AG04449 (cell line): ENCODE results near the gene SFTPD.
"Not testable (repeated sequence)": the region's sequence is repeated elsewhere in the genome, so short reads cannot be mapped to it uniquely, and the experiment has no call there.

ENCODE experiments used
- CTCF ChIA-PET: fragments of 350-600 bp; formaldehyde crosslinking; extraction: SDS; loops from one replicate; lab custom pipeline; 2021; ENCODE audit warnings: antibody characterized with exemption; lab: Yijun Ruan, JAX
- POLR2A ChIA-PET: fragments of 400-600, 350-600 bp; formaldehyde crosslinking; extraction: SDS; loops from one replicate; lab custom pipeline; 2020; ENCODE audit warnings: antibody characterized with exemption, inconsistent platforms; lab: Yijun Ruan, JAX
- DNase-seq: peaks from one replicate; pipeline ENCODE4 v3.0.0-alpha.2; 2010; ENCODE audit warnings: low read depth, low spot score
- H3K4me3 ChIP-seq: 2 replicates; pipeline ENCODE4 v1.5.1; 2011; ENCODE audit warnings: low read depth, mild to moderate bottlenecking, control low read depth, low read length
- TF ChIP-seq, protein P1 (sequence below): IDR thresholded peaks from one replicate; pipeline ENCODE4 v1.5.1; 2011; ENCODE audit warnings: mild to moderate bottlenecking, moderate library complexity, low read length, control low read depth, inconsistent platforms; ENCODE audit not compliant: insufficient read depth; ENCODE audit errors: missing control alignments

SFTPD gene

DNA sequence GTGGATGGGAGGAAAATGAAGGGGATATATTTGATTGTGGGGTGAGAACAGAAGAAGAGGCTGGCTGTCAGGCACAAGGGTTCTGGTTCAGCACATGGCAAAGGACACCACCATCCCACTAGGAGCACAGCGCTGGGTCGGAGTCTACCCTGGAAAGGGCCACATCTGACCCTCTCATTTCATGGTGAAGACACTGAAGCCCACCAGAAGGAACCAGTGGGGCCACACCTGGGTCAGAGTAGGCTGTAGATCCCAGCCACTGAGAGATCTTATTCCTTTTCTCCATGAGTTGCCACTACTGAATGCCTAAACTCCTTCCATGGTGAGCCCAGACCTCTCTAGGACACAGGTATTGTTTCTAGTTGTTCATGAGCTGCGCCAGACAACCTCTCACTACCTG is 25.8 kb downstream of the SFTPD start:
- POLR2A ChIA-PET: no interaction called here
- no peak overlapping the region for H3K4me3 ChIP-seq
- CTCF ChIA-PET: interaction anchor here (2.9 kb wide), 1 partner anchor 124 kb away, joined by 7 read pairs; no protein-coding TSS in a partner anchor
- no peak for DNase-seq
- TF ChIP-seq, protein P1, sequence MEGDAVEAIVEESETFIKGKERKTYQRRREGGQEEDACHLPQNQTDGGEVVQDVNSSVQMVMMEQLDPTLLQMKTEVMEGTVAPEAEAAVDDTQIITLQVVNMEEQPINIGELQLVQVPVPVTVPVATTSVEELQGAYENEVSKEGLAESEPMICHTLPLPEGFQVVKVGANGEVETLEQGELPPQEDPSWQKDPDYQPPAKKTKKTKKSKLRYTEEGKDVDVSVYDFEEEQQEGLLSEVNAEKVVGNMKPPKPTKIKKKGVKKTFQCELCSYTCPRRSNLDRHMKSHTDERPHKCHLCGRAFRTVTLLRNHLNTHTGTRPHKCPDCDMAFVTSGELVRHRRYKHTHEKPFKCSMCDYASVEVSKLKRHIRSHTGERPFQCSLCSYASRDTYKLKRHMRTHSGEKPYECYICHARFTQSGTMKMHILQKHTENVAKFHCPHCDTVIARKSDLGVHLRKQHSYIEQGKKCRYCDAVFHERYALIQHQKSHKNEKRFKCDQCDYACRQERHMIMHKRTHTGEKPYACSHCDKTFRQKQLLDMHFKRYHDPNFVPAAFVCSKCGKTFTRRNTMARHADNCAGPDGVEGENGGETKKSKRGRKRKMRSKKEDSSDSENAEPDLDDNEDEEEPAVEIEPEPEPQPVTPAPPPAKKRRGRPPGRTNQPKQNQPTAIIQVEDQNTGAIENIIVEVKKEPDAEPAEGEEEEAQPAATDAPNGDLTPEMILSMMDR: no peak

DNA sequence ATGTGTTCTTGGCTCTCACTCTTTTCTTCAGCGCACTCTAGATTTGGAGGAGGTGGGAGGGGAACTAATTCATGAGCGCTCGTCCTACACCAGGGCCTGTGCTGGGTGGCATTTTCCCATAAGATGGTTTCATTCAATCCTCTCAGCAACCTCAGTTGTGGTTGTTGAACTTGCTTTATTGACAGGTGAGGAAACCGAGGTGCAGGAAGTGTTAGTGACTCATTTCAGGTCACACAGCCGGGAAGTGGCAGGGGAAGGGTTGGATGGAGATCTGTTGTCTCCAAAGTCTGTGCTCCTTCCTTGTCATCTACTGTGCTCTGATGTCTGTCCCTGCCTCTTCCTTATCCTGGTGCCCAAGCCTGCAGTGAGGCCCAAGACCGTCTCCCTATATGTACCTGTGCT is 26.9 kb downstream of the SFTPD start:
- H3K4me3 ChIP-seq, CTCF ChIA-PET, DNase-seq, POLR2A ChIA-PET: not testable (repeated sequence)

DNA sequence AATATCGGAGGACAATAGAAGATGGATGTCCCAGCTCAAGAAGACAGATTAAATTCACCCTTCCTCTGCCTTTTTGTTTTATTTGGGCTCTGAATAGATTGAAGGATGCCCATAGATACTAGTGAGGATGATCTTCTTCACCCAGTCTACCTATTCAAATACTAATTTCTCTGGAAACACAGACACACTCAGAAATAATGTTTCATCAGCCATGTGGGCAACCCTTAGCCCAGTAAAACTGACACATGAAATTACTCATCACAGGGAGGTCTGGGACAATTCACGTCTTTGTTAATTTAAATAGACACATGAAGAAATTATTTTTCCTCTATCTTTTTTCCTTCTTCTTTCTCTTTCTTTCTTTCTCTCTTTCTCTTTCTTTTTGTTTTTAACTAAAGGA is 33.1 kb downstream of the SFTPD start:
- H3K4me3 ChIP-seq, DNase-seq, POLR2A ChIA-PET: not testable (repeated sequence)
- CTCF ChIA-PET: interaction anchor here (1.2 to 1.7 kb wide), 3 partner anchors 11 to 131 kb away, joined by 4 to 5 read pairs (median 5); no protein-coding TSS in a partner anchor

DNA sequence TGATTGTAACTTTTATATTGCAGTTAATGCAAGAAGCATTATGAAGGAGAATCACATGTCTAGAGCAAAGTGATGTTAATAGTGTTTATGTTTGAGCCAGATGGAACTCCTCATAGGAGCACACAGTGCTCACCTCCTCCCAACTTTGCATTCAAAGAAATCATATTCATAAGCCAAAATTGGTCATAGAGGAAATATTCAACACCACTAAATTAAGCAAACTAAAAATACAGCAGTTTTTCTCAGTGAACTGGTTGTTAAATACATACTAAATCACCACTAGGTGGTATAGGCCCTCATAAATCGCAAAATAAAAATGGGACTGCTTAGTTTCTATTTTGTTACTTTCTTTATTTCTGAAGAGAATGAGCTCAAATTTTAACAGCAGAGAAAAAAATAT is 34.4 kb downstream of the SFTPD start:
- H3K4me3 ChIP-seq, DNase-seq, POLR2A ChIA-PET: not testable (repeated sequence)
- CTCF ChIA-PET: interaction anchor here (0.9 kb wide), 1 partner anchor 133 kb away, joined by 4 read pairs; no protein-coding TSS in a partner anchor

DNA sequence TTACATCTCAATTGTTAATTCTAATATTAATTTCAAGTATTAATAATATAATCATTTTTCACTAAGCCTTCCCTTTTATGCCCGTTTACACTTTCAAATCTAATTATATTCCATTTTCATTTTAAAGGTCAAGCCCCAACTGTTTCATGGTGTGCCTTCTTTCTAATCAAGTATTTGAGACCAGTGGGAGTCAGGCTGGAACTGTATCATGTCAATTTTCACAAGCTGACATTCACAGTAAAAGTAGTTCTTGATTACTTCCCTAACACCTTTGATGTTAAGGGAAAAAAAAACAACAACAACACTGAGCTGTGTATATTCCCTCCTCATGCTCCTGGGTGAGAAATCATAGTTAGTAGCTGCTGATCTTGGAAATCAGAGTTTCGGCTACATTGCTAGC is 38.1 kb downstream of the SFTPD start:
- ChIA-PET POLR2A (no interaction called here), CTCF (interaction anchor here (0.8 to 1.1 kb wide), 3 partner anchors 18 to 348 kb away, joined by 3 to 4 read pairs (median 3); no protein-coding TSS in a partner anchor)
- DNase-seq: no peak
- TF ChIP-seq, protein P1: no peak
- no peak overlapping the region for H3K4me3 ChIP-seq

DNA sequence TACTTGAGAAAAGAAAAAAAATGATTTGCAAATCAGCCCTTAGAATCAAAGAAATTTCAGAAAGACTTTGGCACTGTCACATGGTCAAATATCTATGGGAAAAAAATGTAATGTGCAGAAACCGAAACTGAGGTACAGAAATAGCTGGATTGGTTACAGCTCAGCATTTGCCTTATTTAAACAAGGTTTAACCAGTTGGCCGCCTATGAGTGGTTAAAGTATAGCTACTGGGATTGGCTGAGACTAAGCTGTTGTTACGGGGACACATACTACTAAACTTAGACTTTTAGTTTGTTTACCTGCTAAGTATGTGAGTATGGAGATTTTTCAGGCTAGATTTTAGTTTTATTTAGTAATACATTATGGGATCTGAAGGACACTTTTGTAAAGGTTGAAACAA is 38.6 kb downstream of the SFTPD start:
- DNase-seq: no peak
- H3K4me3 ChIP-seq: no peak overlapping the region
- TF ChIP-seq, protein P1: no peak
- POLR2A ChIA-PET: no interaction called here
- CTCF ChIA-PET: interaction anchor here (0.8 to 1.1 kb wide), 3 partner anchors 19 to 348 kb away, joined by 3 to 4 read pairs (median 3); no protein-coding TSS in a partner anchor

DNA sequence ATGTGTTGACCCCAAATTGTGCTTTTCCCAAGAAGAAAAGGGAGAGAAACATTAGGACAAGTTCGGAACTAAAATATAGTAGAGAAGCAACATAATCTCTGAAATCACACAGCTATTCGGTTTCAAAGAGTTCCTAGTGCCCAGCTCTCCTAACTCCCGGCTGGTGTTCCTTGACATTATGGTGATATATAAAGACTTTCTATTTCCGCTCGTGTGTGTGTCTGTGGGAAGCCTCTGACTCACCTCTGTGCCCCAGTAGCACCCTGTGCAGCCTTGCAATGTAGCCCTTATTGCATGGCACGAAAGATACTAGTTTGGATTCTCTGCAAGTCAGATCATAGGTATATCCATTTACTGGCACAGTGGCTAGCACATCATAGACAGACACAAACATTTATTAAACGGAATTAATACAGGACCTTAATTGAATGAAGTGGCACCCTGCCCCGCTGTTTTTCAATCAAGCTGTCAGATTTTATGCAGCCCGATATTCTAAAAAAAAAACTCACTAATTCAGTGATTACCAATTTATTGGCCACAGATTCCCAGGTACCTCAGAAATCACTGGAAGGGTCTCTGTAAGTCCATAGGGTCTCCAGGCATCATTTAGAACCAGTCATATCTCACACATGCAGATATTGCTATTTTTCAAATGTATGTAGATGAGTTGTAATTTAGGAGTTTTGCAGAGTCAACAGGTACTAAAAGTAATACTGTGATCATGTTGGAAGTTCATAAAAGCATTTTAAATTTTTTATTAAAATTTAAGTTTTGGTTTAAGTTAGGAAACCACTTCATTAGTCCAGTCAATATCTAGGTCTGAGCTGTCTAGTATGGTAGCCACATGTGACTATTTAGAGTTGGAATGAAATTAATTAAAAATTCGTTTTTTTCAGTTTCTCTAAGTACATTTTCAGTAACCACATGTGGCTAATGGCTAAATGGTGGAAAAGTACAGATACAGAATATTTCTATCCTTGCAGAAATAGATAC is 43.3 kb downstream of the SFTPD start:
- CTCF ChIA-PET: no interaction called here
- POLR2A ChIA-PET: no interaction called here
- peak overlapping the region; percentile 74 for H3K4me3 ChIP-seq
- DNase-seq: no peak
- TF ChIP-seq, protein P1: no peak
